M059J (cell line): Measurements from ENCODE around the gene FOXO3. TPM values are rescaled to one million over a fixed set of nuclear protein-coding genes. Genes with fewer than 3 reads are reported as not detected.
"Not testable (repeated sequence)": the region's sequence is repeated elsewhere in the genome, so short reads cannot be mapped to it uniquely, and the experiment has no call there.

ENCODE experiments used
- DNase-seq: peaks from one replicate; pipeline ENCODE4 v3.0.0-alpha.2; 2012; ENCODE audit warnings: low read depth
- total RNA-seq: library from RNA; depleted of rRNA; stranded (reverse); fragments of >200 nt; shearing (Covaris generic); gene quantifications from 2 replicates; pipeline ENCODE4 v1.2.3, GENCODE V29; 2014; rRNA removed

FOXO3 gene
- 22.9 and 34.1 TPM in 2 replicates for total RNA-seq

DNA sequence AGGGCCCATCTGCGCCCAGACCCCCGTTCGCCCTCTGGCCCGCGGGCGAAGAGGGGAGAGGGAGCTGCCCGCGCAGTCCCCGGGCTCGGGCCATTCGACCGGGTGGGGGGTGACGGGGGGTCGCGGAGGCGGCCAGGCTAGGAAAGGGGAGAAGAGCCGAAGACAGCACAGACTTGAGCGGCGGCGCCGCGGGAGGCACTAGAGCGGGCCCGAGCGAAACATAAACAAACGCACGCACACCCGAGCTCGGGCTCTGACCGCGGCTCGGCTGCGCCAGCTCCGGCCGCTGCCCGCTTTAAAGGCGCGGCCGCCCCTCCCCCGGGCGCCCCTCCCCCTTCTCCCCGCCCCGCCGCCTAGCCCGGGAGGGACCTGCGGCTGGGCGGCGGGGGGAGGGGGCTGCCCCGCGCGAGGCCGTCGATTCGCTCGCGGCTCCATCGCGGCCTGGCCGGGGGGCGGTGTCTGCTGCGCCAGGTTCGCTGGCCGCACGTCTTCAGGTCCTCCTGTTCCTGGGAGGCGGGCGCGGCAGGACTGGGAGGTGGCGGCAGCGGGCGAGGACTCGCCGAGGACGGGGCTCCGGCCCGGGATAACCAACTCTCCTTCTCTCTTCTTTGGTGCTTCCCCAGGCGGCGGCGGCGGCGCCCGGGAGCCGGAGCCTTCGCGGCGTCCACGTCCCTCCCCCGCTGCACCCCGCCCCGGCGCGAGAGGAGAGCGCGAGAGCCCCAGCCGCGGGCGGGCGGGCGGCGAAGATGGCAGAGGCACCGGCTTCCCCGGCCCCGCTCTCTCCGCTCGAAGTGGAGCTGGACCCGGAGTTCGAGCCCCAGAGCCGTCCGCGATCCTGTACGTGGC, at the start of gene FOXO3:
TSS of gene FOXO3 (plus strand) at position 455 of the 846 bp plus-strand sequence. CDS start at position 747, 292 bp downstream.
- DNase-seq = peak; percentile 91

DNA sequence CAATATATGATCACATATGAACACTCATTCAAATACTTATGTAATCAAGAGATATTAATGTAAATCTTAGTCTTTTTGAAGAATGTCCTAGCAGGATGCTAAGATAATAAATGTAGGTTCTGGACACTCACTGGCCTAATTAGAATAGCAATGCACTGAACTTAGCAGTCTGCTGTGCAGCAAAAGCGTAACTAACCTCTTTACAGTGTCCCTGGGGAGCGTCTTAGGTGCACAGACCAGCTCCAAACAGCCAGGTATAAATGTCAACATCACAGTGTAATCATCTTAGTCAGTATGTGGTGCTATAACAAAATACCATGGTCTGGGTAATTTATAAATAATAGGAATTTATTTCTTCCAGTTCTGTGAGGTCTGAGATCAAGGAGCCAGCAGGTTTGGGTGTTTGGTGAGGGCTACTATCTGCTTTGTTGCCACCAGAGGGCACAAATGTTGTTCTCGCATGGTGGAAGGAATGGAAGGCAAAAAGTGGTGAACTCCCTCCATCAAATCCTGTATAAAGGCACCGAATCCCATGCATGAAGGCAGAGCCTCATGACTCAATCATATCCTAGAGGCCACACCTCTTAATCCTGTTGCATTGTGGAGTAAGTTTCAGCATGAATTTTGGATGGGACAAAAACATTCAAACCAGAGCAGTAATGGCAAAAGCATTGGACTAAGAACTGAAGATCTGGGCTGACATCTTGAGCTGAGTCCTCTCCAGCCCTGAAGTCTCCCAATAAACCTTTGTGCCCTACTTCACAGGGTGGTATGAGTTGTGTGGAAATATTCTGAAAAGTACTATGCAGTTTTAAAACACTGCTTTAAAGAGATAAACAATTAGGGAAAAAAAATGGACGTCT, 41.8 kb upstream of the FOXO3 start:
- DNase-seq = peak; percentile 46

DNA sequence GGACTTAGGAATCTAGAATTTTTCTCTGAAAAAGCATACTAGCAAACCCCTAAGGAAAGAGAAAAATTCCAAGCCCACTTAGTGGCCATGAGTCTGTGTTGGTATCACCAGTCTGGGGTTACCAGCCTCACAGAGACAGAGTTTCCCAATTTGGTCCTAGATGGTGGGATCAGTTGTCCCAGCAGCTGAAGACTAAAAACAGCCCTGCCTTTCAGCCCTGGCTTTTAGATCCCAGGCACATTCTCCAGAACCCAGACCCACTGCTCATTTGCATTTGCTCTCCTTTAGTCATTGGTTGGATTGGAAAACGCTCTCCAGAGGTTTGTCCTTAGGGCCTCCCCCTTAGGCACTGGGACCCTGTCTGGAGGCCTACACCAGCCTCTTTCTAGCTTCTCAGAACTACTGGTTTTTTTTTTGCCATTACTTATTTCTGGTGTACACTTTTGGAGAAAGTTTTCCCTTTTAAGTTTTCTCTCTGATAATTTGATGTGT, 39.1 kb upstream of the FOXO3 start:
- no peak for DNase-seq

DNA sequence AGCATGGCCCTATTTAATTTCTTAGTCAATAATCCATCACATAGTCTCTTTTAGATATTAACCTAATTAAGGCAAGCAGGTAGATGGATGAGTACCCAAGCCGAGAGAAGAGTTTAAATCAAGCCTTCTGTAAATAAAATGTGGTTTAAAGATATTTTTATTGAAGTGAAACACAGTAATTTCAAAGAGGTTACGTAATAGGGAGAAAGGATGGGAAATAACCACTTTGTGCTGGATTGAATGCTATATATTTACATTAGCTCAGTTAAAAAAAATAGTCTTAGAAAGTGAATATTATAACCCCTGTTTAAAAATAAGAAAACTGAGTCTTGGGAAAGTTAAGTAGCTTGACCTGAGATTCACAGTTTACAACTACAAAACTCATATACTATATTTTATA, 37.0 kb upstream of the FOXO3 start:
- DNase-seq = no peak

DNA sequence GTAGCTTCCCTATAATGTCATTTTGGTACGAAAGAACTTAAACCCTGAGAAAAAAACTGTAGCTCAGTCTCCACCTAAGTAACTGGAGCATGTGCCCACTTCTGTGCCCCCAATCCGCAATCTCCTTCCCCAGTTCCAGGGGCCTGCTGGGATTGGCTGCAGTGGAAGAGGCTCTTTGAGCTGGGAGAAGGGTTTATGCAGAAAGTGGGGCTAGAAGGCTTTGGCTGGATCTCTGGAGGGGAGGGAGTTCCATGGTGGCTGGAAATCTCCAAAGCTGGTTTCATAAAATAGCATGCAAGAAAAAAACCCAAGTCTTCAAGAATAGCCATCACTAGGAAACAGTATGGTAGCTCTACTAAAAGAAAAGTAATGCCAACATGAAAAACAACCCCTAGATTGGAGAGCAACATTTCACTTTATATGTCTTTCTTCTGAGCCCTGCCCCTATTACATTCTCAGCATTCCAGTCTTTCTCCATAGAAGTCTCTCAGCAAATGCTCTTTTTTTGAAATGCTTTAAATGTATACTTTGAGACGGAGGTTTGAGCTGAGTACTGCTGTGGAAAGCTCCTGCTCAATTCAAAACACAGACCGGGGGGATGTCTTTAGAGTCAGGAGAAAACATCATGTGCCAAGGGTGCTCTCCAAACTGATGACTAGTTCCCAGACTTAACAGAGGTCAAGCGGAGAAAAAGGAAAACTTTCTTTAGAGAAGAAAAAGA, 36.0 kb upstream of the FOXO3 start:
- DNase-seq = no peak

DNA sequence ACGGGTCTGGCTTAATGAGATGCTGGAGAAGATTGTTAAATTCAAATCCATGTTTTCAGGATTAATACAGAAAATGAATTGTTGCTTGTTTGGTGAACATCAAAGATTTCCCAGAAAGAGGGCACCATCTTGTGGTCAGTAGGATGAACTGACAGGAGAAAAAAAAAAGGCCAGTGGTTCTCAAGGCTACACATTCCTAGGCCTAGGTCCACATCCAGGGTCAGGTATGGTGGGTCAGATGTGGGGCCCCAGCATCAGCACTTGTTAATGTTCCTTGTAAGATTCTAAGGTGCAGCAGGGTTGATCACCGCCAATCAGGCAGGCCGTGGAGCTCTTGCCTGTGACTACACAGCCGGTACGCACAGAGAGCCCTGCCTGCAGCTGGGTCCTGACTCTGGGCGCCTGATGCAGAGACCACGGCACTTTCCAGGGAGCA, 34.0 kb upstream of the FOXO3 start:
- DNase-seq = peak; percentile 56

DNA sequence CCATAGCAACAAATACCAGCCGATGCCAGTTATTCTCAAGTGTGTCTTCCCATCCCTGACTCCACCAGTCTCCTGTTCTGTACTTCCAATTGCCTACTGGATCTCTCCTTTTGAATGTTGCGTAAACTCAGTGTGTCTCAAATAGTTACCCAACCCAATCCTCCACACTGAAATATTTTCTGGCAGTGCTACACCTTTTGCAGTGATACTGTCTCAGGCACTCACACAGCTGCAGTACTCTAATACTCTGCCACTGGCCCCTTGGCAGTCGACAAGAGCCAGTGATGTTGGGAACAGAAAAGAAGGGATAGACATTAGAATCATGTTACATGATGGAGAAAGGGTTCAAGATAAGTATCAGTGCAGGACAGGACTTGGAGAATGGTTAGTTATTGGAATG, 31.8 kb upstream of the FOXO3 start:
- DNase-seq = no peak

DNA sequence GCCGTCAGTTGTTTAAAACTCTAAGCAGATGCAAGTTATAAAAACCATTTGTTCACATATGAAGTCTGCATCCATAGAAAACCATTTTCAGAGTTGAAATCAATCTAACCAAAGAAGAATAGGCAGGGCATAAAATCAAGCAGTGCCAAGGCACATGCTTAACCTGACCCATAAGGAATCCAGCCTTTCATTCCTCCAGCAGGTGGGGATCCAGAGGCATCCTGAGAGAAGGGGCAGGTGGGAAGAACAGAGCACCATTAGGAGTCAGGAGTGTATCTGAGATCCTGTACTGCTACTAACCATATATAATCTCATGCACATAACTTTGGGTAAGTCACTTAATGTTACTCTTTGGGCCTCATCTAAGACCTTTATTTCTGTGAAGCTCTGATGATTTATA, 29.4 kb upstream of the FOXO3 start:
- peak; percentile 36 for DNase-seq

DNA sequence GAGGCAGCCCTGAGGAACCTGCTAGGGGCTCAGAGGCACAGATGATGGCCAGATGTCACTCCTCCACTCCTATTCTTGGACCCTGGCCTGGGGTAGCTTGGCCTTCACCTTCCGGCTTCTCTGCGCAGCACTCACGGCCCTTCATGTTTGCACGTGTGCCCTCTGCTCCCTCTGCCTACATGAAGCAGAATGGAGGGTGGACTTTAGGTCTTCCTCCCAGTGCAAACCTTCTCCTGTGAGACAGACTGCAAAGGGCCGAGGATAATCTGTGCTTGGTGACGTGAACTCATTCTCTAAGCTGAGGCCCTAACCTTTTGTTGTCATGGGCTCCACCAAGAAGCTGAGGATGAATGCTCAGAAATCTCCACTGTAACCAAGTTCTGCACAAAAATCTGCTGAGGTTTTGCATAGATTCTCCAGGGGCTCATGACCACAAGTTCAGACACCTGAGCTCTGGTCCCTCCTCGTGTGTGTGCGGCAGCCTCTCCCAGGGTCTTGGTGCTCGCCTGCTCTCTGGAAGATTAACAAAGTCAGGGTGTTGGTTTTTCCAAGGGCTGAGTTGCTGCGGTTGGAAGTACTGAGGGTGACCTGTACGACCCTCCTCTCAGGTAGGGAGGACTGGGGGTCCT, 25.5 kb upstream of the FOXO3 start:
- DNase-seq = no peak

DNA sequence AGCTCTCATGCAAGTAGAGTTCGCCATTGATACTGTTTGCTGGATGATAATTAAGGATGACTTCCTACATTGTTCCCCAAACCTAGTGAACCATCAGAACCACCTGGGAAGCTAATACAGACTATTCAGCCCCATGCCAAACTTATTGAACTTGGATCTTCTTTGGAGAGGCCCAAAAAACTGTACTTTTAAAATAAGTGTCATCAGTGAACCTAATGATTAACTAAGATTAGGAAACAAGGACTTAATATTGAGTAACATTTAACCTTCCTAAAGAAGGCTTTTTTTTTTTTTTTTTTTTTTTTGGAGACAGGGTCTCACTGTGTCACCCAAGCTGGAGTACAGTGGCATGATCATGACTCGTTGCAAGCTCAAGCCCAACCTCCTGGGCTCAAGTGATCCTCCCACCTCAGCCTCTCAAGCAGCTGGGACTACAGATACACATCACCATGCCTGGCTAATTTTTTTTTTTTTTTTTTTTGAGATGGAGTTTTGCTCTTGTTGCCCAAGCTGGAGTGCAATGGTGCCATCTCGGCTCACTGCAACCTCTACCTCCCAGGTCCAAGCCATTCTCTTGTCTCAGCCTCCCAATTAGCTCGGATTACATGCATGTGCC, 24.7 kb upstream of the FOXO3 start:
- not testable (repeated sequence) for DNase-seq

DNA sequence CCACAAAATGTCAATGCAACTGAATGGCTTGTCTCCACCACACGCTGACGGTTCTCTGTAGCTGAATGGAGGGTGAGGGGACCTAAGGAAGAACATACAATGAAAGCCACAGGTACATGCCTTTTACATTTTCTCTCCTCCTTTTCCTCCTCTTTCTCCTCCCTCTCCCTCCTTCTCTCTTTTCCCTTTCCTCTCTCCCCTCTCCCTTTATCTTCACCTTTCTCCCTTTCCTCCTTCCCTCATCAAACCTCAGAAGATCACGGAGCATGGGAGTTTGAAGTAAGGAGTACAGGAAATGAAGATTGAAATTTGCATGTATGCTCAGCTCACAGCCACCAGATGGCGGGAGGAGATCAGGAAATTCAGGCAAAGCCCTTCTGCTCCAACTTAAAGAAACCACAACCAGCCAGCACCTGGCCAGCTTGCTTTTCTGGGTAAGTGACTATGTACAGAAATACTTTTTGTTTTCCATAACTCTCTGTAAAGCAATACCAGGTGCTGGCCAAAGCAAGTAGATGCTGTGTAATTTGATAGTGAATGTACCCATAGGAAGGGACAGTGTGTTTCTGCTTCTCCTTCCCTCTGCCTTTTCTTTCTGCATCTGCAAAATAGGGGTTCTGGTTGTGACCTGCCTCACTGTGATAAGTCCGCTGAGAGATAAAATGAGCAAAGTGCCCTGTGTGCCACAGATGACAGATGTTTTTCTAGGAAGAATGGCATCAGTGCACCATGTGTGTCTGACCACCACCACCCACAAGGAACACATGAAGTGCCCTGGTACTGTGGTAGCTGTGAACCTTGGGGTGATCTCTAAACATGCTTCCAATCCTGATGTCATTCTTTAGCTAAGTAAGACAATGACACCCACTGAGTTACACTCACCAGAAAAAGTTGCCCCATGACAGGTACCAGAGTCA, 18.6 kb upstream of the FOXO3 start:
- DNase-seq = peak; percentile 75

DNA sequence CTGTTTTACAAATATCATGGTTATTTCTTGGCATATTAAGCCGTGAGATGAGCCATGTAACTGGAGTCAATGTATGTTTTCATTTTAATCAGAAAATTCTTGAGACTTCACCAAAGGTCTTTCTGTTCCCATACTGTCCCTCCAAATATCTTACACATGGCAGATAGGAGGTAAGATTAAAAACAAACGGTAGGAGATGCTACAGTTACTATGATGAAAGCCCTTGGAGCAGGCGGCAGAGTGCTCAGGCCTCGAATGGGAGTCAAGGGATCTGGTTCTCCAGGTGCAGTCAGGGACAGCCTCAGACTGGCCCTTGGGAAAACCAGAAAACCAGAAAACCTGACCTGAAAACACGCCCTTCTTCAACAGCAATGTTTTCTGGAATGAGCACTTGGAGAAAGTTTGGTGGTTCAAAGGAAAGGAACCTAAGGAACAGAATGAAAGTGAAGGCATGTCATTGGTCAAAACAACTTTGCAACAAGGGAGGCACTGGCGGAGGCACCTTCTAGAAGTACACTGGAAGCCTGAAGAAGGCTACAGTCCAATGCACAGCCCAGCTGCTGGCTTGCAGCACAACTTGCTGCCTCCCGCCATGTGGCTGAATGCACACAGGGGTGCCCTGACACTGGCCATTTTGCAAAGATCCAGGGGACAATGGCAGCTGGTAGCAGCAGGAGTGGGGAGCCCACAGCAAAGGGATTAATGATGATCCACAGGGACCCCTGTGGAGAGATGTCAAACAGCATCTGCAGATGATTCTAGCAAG, 17.4 kb upstream of the FOXO3 start:
- DNase-seq = no peak

DNA sequence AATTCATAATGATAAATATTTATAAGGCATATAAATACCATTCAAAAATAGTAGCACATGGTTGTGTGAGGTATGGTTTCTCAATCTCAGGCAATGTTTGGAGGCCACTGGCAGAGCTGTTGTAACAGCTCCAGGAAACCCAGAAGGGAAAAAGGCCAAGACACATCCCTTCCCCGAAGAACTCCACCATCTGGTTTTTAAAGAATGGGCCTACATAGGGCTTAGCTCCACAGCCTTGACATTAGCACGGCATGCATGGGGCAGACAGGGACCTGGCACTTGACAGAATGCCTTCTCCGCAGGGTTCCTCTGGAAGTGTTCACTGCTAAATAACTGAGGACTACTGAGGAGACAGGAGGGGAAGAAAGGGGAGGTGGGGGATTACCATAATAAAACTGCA, 16.1 kb upstream of the FOXO3 start:
- no peak for DNase-seq

DNA sequence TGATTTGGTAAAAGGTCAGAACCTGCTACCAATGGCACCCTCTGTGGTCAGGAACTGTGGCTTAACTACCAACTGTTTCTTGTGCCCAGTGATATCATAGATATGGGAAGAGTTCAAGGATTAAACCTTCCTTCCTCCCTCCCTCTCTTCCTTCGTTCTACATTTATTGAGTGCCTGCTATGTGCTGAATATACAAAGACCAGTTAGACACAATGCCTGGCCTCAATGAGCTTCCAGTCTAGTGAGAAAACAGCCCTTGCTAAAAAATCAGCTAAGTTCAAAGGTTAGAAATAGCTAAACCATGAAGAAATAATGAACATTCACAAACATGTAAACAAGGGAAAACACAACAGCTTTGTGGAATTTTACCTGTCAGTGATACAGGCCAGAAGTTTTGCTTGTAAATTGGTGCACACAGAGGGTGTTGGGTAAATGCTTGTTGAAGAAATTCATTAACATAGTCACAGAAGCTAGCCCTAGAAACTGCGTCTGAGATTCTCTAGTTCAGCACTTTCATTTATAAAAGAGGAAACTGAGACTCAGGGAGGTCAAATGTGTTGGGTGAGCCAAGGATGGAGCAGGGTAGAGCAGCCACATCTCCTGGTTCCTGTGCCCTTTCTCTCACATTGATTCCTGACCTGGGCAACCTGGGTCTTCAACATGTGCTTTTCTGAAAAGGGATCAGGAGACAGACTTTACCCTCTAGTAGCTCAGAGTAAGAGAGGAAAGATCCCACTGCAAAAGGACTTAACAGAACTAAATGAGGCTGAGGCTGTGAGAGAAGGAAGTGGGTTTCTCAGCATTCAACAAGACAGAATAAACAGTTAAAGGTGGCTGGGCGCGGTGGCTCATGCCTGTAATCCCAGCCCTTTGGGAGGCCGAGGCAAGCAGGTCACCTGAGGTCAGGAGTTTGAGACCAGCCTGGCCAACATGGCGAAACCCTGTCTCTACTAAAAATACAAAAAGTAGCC, 14.4 kb upstream of the FOXO3 start:
- DNase-seq = no peak

DNA sequence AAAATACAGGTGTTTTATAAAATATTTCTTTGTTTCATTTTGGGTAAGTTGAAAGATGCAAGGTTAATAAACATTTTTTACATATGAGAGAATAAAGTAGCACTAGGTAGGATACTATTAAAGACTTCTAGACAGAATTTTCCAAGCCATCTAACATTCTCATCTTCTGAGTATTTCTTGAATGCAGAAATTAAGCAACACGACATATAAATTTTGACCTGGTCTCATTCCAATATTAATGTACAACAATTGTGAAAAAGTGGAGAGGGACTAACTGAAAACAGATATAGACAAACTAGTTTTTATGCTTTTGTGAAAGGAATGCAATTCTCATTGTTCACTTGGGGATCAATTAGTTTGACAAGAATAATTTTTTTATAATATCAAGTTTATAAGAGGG, 11.5 kb upstream of the FOXO3 start:
- no peak for DNase-seq

DNA sequence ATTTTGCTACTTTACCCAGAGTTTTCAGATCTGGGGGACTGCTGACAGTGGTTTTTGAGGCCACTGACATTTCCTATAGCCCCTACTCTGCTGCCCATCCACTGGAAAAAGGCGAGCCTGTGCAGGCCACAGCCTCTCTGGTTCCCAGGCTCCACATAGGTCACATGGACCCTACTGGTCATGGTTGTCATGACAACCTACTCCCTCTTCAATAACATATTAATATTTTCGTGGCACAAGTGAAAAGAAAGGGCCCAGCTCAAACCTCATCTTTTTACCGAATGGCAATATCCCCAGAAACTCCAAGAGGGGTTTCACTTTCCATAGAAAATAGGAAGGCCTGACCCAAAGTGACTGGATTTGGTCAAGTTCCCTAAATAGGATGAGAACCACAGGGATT, 11.0 kb upstream of the FOXO3 start:
- DNase-seq = peak; percentile 33

DNA sequence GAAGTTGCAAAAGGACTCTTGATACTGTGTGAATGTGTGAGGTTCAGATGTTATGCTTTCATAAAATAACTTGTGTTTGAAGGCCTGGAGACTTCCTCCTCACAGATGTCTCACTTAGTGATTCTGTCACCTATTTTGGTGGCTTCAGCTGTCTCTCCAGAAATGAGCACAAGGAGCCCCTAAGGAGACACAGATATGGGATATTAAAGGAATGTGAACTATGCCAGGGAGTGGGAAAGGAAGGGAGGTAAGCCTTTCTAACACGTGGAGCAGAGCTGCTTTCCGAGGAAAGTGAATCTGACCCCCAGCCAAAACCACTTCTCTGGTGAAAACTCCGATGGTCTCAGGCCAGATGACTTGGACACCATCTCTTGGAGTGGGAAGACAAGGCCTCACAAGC, 10.5 kb upstream of the FOXO3 start:
- no peak for DNase-seq
